ENCODE data around the gene TGFBR3. TPM values are rescaled to one million over a fixed set of nuclear protein-coding genes. Genes with fewer than 3 reads are reported as not detected.

TGFBR3 gene
- total RNA-seq, 1 experiment from 2014 or later, result 12.2 TPM

GRCh38 chr1:91697416-91697815 is 188.5 kb downstream of the TGFBR3 start:
- intact Hi-C loops (cut with micrococcal nuclease; ENCODE audit: unreplicated experiment), result no loop called here
- POLR2A ChIA-PET, result no interaction called here
- Histone ChIP-seq H3K9me3 (no peaks in the 10 kb centered on the region), H3K27me3 (replicated peaks; ENCODE audit: control insufficient read depth, insufficient read depth, low read length) (no peaks in the 10 kb centered on the region), H3K4me1 (no peaks in the 10 kb centered on the region; the same call in 1 of the 2 replicates), H3K36me3 (ENCODE audit: control insufficient read depth, insufficient read depth, low read length) (no peaks in the 10 kb centered on the region), H3K4me3 (ENCODE audit: low read depth, low read length) (no peak overlapping the region)
- Mint-ChIP-seq H3K9me3 (ENCODE audit: unreplicated experiment) (no peaks in the 10 kb centered on the region), H3K4me3 (ENCODE audit: unreplicated experiment) (no peak overlapping the region), H3K27me3 (ENCODE audit: insufficient read depth, unreplicated experiment) (no peaks in the 10 kb centered on the region), H3K27ac (ENCODE audit: unreplicated experiment) (no peak overlapping the region), H3K4me1 (ENCODE audit: low read depth, unreplicated experiment) (peaks cover 22% of the 10 kb centered on the region), H3K36me3 (ENCODE audit: insufficient read depth, unreplicated experiment) (no peaks in the 10 kb centered on the region)
- no peak for TF ChIP-seq CTCF (IDR thresholded peaks at IDR 0.05; ENCODE audit: insufficient read depth in 1 of 2, low read depth in 1 of 2, low read length in 1 of 2, severe bottlenecking in 1 of 2, unreplicated experiment in 1 of 2)
- BruUV-seq (replicated peaks), result no TSS peak
- no peak for DNase-seq
- CTCF ChIA-PET, result no interaction called here

- no peak overlapping the region for H3K4me3 ChIP-seq (ENCODE audit: low read depth, low read length)
- no peaks in the 10 kb centered on the region for H3K27me3 Mint-ChIP-seq (ENCODE audit: insufficient read depth, unreplicated experiment)
- TF ChIP-seq CTCF (IDR thresholded peaks at IDR 0.05; ENCODE audit: insufficient read depth in 1 of 2, low read depth in 1 of 2, low read length in 1 of 2, severe bottlenecking in 1 of 2, unreplicated experiment in 1 of 2), result no peak
- BruUV-seq (replicated peaks), result no TSS peak
- H3K36me3 ChIP-seq (ENCODE audit: control insufficient read depth, insufficient read depth, low read length), result no peaks in the 10 kb centered on the region
- no peaks in the 10 kb centered on the region for H3K36me3 Mint-ChIP-seq (ENCODE audit: insufficient read depth, unreplicated experiment)
- intact Hi-C loops (cut with micrococcal nuclease; ENCODE audit: unreplicated experiment), result no loop called here
- H3K4me3 Mint-ChIP-seq (ENCODE audit: unreplicated experiment), result no peak overlapping the region
- POLR2A ChIA-PET, result no interaction called here
- H3K4me1 Mint-ChIP-seq (ENCODE audit: low read depth, unreplicated experiment), result peaks cover 19% of the 10 kb centered on the region
- CTCF ChIA-PET, result no interaction called here
- no peaks in the 10 kb centered on the region for H3K9me3 Mint-ChIP-seq (ENCODE audit: unreplicated experiment)
- no peak overlapping the region for H3K27ac Mint-ChIP-seq (ENCODE audit: unreplicated experiment)
- no peaks in the 10 kb centered on the region for H3K27me3 ChIP-seq (replicated peaks; ENCODE audit: control insufficient read depth, insufficient read depth, low read length)
- no peaks in the 10 kb centered on the region; the same call in 1 of the 2 replicates for H3K4me1 ChIP-seq
- DNase-seq, result no peak
- no peaks in the 10 kb centered on the region for H3K9me3 ChIP-seq
Observed at GRCh38 chr1:91696321-91696720, 189.6 kb downstream of the TGFBR3 start.

DNA sequence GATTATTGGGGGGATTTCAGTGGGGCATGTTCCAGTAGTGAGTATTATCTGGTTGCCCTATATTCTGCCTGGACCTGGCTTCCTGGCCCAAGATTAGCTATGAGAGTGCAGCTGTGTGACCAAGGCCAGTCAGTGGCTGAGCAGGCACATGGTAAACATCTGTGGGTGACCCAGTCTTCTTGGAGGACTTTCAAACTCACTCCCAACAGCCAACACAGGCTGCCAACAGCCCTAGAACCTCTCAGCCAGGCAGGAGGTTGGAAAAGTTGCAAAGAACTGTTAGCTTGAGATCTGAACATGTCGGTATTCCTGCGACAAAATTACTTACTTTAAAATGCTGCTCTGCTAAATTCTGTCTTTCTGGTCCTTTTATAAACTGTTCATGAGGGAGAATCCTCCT is 192.4 kb downstream of the TGFBR3 start:
- Mint-ChIP-seq H3K27ac (ENCODE audit: unreplicated experiment) (no peak overlapping the region), H3K9me3 (ENCODE audit: unreplicated experiment) (no peaks in the 10 kb centered on the region), H3K4me1 (ENCODE audit: low read depth, unreplicated experiment) (peaks cover 8% of the 10 kb centered on the region), H3K4me3 (ENCODE audit: unreplicated experiment) (no peak overlapping the region), H3K36me3 (ENCODE audit: insufficient read depth, unreplicated experiment) (no peaks in the 10 kb centered on the region), H3K27me3 (ENCODE audit: insufficient read depth, unreplicated experiment) (no peaks in the 10 kb centered on the region)
- no peak overlapping the region for H3K4me3 ChIP-seq (ENCODE audit: low read depth, low read length)
- TF ChIP-seq CTCF (IDR thresholded peaks at IDR 0.05; ENCODE audit: insufficient read depth in 1 of 2, low read depth in 1 of 2, low read length in 1 of 2, severe bottlenecking in 1 of 2, unreplicated experiment in 1 of 2), result no peak
- no peak for DNase-seq
- no peaks in the 10 kb centered on the region for H3K36me3 ChIP-seq (ENCODE audit: control insufficient read depth, insufficient read depth, low read length)
- intact Hi-C loops (cut with micrococcal nuclease; ENCODE audit: unreplicated experiment), result no loop called here
- H3K27me3 ChIP-seq (replicated peaks; ENCODE audit: control insufficient read depth, insufficient read depth, low read length), result no peaks in the 10 kb centered on the region
- CTCF ChIA-PET, result no interaction called here
- POLR2A ChIA-PET, result no interaction called here
- no peaks in the 10 kb centered on the region for H3K4me1 ChIP-seq
- H3K9me3 ChIP-seq, result no peaks in the 10 kb centered on the region
- BruUV-seq (replicated peaks), result no TSS peak
